Lower leg skin (tissue), 3 donors: ENCODE data around the gene RABGAP1.

ENCODE experiments used
- POLR2A ChIP-seq, 2 donors: fragments of 450-650 bp; IDR thresholded peaks; one replicate each; pipeline ENCODE4 v1.6.1; 2016 to 2017; ENCODE audit warnings: antibody characterized with exemption in 2 of 2, mild to moderate bottlenecking in 1 of 2, moderate library complexity in 1 of 2
- TF ChIP-seq, protein P1 (sequence below), 3 donors: fragments of 450-650 bp; IDR thresholded peaks; one replicate each; pipeline ENCODE4 v1.5.1; 2016; ENCODE audit warnings: antibody characterized with exemption in 3 of 3, mild to moderate bottlenecking in 3 of 3, moderate library complexity in 2 of 3

DNA sequence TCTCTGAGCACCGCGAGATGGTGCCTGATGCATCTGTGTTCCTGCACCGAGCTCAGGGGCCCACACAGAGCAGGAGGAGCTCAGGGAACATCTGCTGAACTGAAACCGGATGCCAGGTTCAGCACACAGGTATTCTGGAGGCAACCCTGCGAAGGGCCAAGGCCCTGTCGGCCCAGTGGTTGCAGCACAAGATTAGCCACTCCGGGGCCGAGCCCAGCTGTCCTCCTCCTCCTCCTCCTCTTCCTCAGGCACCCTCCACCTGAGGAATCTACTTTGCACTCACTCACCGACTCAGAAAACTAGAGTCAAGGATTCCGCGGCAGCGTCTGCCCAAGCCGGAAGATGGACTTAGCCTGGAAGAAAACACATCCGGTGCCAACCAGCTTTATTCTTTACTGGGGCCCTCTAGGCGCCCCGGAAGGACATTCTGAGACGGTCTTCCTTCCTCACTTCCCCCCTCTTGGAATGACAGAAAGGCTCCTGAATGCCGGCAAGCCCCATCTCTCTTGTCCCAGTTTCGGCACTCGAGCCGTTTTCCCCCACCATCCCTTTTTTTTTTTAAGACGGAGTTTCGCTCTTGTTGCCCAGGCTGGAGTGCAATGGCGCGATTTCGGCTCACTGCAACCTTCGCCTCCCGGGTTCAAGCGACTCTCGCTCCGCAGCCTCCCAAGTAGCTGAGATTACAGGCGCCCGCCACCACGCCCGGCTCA, 27.7 kb upstream of the RABGAP1 start, which contains the start of gene ZBTB6:
- TF ChIP-seq, protein P1, sequence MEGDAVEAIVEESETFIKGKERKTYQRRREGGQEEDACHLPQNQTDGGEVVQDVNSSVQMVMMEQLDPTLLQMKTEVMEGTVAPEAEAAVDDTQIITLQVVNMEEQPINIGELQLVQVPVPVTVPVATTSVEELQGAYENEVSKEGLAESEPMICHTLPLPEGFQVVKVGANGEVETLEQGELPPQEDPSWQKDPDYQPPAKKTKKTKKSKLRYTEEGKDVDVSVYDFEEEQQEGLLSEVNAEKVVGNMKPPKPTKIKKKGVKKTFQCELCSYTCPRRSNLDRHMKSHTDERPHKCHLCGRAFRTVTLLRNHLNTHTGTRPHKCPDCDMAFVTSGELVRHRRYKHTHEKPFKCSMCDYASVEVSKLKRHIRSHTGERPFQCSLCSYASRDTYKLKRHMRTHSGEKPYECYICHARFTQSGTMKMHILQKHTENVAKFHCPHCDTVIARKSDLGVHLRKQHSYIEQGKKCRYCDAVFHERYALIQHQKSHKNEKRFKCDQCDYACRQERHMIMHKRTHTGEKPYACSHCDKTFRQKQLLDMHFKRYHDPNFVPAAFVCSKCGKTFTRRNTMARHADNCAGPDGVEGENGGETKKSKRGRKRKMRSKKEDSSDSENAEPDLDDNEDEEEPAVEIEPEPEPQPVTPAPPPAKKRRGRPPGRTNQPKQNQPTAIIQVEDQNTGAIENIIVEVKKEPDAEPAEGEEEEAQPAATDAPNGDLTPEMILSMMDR (IDR thresholded peaks at IDR 0.05): no peak
- no peak for TF ChIP-seq POLR2A (IDR thresholded peaks at IDR 0.05)
